Astrocyte of the spinal cord (primary cell): ENCODE data around the gene IFITM5.

ENCODE experiments used
- DNase-seq: peaks from one replicate; pipeline ENCODE4 v3.0.0; 2011; ENCODE audit warnings: low read depth, low spot score
- H3K4me3 ChIP-seq: 2 replicates; pipeline ENCODE4 v1.5.1; 2011; ENCODE audit warnings: low read depth, mild to moderate bottlenecking, low read length, moderate library complexity
- in situ Hi-C: cut with HindIII; loops from 2 replicates; pipeline ENCODE4 v1.10.0; 2017; ENCODE audit warnings: low sequenced_read_pairs
- TF ChIP-seq, protein P1 (sequence below): IDR thresholded peaks from 2 replicates; pipeline ENCODE4 v1.5.1; 2012; ENCODE audit warnings: low read depth, mild to moderate bottlenecking, low read length, inconsistent platforms

The IFITM5 gene

DNA sequence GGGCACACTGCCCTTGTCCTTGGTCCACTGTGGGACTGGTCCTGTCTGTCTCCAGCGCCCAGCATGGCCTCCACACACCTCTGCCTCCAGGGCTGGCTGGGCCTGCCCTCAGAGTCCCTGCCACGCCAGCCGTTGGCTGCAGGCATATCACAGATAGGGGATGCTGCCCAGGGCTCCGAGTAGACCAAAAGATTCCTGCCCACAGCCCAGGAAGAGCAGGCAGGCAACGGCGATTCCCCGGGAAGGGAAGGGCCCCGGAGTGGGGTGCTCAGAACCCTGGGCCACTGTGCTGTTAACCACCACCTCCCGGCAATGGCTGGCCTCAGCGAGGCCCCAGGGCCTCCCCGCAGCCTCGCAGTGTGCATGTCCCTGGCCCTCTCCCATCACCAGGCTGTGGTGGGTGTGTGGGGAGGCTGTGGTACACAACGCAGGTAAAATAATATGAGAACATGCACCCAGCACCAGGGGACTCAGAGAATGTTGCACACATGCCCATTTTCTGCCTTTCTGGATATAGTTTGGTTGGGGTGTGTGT, 2.2 kb downstream of the IFITM5 start:
- no peak for DNase-seq
- TF ChIP-seq, protein P1, sequence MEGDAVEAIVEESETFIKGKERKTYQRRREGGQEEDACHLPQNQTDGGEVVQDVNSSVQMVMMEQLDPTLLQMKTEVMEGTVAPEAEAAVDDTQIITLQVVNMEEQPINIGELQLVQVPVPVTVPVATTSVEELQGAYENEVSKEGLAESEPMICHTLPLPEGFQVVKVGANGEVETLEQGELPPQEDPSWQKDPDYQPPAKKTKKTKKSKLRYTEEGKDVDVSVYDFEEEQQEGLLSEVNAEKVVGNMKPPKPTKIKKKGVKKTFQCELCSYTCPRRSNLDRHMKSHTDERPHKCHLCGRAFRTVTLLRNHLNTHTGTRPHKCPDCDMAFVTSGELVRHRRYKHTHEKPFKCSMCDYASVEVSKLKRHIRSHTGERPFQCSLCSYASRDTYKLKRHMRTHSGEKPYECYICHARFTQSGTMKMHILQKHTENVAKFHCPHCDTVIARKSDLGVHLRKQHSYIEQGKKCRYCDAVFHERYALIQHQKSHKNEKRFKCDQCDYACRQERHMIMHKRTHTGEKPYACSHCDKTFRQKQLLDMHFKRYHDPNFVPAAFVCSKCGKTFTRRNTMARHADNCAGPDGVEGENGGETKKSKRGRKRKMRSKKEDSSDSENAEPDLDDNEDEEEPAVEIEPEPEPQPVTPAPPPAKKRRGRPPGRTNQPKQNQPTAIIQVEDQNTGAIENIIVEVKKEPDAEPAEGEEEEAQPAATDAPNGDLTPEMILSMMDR = no peak
- H3K4me3 ChIP-seq = no peak overlapping the region
- in situ Hi-C loops = no loop called here

DNA sequence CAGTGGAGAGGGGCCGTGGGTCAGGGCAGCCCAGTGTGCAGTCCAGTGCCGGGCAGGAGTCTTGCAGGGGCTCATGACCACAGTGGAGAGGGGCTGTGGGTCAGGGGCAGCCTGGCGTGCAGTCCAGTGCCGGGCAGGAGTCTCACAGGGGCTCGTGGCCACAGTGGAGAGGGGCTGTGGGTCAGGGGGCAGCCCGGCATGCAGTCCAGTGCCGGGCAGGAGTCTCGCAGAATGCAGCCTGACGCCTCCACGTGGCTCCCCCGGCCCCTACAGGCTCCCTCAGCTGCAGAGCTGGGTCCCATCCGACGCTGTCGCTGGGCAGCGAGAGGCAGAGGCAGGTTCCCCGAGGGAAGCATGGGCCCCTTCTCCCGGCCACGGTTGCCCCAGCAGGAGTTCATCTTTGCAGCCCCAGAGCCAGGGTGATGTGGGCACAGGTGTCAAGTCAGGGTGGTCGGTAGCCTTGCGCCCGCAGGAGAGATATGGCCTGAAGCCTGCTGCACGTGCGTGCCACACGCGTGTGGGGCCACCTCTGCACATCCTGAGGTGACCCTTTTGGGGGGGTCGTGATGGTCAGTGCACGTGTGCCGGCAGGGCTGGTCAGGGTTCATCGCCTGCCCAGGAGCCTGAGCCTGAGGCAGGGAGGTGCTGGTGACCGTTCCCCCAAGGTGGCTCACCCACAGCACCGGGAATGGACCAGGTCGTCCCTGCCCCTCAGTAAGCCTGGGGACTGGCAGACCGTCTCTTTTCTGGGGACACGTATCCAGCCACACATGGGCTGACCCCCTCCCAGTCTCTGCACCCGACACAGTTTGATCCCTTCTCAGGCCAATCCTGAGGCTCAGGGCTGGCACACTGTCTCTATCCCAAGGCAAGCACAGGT, 2.9 kb downstream of the IFITM5 start:
- H3K4me3 ChIP-seq = no peak overlapping the region
- TF ChIP-seq, protein P1 = no peak
- in situ Hi-C loops = no loop called here
- no peak for DNase-seq

DNA sequence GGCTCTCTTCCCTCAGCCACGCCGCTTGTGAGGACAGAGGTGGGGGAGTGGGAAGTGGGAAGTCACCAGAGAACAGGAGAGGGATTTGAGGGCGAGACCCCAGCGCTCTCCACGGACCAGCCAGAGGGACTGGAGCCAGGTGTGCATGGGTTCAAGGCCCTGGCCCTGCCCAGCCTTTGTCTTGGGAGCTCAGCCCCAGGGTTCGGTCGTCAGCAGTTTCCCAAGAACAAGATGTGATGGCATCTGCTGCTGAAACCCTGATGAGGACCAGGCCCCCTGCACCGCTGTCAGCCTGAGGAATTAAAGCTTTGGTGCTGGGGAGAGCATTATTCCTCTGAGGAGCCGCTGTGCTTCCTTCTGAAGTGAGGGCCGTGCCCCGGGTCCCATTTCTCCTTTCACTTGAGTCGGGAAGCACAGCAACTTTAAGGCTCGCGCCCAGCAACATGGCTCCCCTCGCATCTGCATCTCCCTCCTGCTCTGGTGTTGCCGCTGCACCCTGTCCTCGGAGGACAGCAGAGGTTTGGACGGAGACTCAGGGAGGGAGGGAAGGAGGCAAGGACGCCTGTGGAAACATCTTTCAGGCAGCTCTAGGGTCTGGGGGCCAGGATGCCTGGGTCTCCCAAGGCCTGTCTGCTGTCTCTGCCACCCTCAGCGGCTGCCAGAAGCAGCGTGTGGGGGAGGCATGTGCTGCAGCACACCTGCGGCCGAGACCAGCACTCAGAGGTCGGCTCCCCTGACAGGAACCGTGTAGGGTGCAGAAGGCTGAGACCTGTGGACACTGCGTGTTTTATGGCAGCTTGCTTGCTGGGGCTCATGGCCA, 3.8 kb downstream of the IFITM5 start:
- H3K4me3 ChIP-seq = no peak overlapping the region
- DNase-seq = no peak
- in situ Hi-C loops = no loop called here
- TF ChIP-seq, protein P1 = no peak

DNA sequence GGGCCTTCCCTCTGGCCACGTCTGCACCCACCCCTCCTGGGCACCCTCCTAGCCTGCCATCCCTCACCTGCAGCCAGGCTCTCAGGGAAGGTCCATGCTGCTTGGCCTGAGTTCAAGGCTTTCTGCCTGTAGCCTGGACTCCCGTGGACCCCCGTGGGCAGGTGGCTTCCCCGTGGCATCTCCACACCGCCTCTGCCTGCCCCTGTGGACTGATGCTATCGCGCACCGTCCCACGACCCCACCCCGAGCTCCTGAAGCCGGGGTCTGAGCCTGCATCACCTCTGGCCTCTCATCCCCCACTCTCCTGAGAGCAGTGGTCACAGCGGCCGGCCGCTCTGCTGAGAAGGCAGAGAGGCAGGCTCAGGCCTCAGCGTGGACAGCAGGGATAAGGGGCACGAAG, 4.5 kb downstream of the IFITM5 start:
- H3K4me3 ChIP-seq = no peak overlapping the region
- in situ Hi-C loops = no loop called here
- TF ChIP-seq, protein P1 = no peak
- no peak for DNase-seq

DNA sequence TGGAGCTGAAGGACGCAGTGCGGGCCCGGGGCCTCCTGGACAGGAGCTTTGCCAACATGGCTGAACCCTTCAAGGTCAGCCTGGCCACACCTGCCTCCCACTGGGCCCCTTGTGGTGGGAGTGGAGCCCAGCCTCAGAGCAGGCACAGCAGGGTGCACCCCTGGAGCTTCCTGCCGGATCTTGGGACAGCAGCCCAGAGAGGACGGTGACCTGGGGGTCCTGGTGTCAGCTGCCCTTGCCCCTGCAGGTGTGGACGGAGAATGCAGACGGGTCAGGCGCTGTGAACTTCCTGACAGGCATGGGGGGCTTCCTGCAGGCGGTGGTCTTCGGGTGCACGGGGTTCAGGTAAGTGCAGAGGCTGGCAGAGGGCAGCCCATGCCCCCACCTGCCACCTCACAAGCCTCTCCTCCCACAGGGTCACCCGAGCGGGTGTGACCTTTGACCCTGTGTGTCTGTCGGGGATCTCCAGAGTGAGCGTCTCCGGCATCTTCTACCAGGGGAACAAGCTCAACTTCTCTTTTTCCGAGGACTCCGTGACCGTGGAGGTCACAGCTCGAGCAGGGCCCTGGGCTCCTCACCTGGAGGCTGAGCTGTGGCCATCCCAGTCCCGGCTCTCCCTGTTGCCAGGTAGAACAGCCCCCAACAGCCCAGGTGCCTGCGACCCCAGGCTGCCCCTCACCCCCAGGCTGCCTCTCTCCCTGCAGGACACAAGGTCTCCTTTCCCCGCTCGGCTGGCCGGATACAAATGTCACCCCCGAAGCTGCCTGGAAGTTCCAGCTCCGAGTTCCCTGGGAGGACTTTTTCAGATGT, 5.3 kb downstream of the IFITM5 start:
- in situ Hi-C loops = no loop called here
- DNase-seq = no peak
- H3K4me3 ChIP-seq = no peak overlapping the region
- TF ChIP-seq, protein P1 = no peak
